HUES48 (cell line): ENCODE measurements around the gene SLC9A1.

ENCODE experiments used
- H3K27ac ChIP-seq: one replicate; pipeline ENCODE4 v1.7.0; 2013; ENCODE audit warnings: low read depth, low read length, inconsistent platforms
- H3K27me3 ChIP-seq: 2 replicates; pipeline ENCODE4 v1.6.1; 2013; ENCODE audit warnings: mild to moderate bottlenecking, low read length; ENCODE audit not compliant: control insufficient read depth, insufficient read depth
- H3K36me3 ChIP-seq: 2 replicates; pipeline ENCODE4 v1.6.1; 2013; ENCODE audit warnings: low read length; ENCODE audit not compliant: control insufficient read depth, insufficient read depth
- H3K4me1 ChIP-seq: 2 replicates; pipeline ENCODE4 v1.6.1; 2013; ENCODE audit warnings: mild to moderate bottlenecking, low read length; ENCODE audit not compliant: control insufficient read depth, insufficient read depth
- H3K4me3 ChIP-seq: 2 replicates; pipeline ENCODE4 v1.5.1; 2013; ENCODE audit warnings: mild to moderate bottlenecking, low read depth, low read length
- H3K9ac ChIP-seq: 2 replicates; pipeline ENCODE4 v1.6.1; 2013; ENCODE audit warnings: mild to moderate bottlenecking, low read depth, low read length, moderate library complexity
- H3K9me3 ChIP-seq: 2 replicates; pipeline ENCODE4 v1.6.1; 2013; ENCODE audit warnings: low read length; ENCODE audit not compliant: control insufficient read depth, insufficient read depth

Gene SLC9A1

GRCh38 chr1:27070390-27071048 lies 84.4 kb downstream of the SLC9A1 start:
- no peak overlapping the region for H3K4me3 ChIP-seq
- no peaks in the 10 kb centered on the region for H3K9me3 ChIP-seq
- no peaks in the 10 kb centered on the region for H3K36me3 ChIP-seq
- H3K27ac ChIP-seq: no peak overlapping the region
- H3K27me3 ChIP-seq: no peaks in the 10 kb centered on the region
- no peak overlapping the region for H3K9ac ChIP-seq
- no peaks in the 10 kb centered on the region; the same call in 1 of the 2 replicates for H3K4me1 ChIP-seq

DNA sequence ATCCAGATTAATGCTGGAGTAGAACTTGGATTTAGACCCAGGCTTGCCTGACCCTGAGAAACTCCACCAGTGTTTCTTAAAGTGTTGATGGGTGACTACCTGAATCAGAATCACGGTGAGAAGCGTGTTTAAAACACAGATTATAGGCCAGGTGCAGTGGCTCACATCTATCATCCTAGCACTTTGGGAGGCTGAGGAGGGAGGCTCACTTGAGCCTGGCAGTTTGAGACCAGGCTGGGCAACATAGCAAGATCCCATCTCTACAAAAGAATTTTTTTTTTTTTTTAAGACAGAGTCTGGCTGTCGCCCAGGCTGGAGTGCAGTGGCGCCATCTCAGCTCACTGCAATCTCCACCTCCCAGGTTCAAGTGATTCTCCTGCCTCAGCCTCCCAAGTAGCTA lies 86.0 kb downstream of the SLC9A1 start:
- H3K9me3 ChIP-seq: no peaks in the 10 kb centered on the region
- H3K27me3 ChIP-seq: no peaks in the 10 kb centered on the region
- H3K9ac ChIP-seq: no peak overlapping the region
- no peak overlapping the region for H3K4me3 ChIP-seq
- H3K4me1 ChIP-seq: no peaks in the 10 kb centered on the region; the same call in 1 of the 2 replicates
- H3K27ac ChIP-seq: no peak overlapping the region
- H3K36me3 ChIP-seq: no peaks in the 10 kb centered on the region

DNA sequence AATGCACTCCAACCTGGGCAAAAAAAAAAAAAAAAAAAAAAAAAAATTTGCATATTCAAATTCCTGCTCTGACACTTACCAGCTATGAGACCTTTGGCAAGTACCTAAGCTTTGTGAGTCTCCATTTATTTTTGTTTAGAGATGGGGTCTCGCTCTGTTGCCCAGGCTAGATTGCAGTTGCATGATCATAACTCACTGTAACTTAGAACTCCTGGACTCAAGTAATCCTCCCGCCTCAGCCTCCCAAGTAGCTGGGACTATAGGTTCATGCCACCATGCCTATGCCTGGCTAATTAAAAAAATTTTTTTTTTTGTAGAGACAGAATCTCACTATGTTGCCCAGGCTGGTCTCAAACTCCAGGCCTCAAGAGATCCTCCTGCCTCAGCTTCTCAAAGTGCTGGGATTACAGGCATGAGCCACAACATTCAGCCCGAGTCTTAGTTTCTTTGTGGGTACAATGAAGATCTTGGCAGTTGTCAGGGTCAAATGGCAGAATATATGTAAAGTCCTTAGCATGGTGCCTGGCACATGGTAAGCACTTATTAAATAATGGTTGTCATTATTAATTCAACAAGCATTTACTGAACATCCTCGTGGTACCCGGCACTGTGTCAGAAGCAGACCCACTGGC lies 88.8 kb downstream of the SLC9A1 start:
- Histone ChIP-seq H3K27ac (no peak overlapping the region), H3K9me3 (no peaks in the 10 kb centered on the region), H3K9ac (no peak overlapping the region), H3K4me3 (no peak overlapping the region), H3K4me1 (no peaks in the 10 kb centered on the region; the same call in 1 of the 2 replicates), H3K36me3 (no peaks in the 10 kb centered on the region), H3K27me3 (no peaks in the 10 kb centered on the region)

- Histone ChIP-seq H3K9me3 (no peaks in the 10 kb centered on the region), H3K27me3 (no peaks in the 10 kb centered on the region), H3K4me3 (no peak overlapping the region), H3K4me1 (peaks cover 30% of the 10 kb centered on the region), H3K36me3 (no peaks in the 10 kb centered on the region), H3K9ac (no peak overlapping the region), H3K27ac (no peak overlapping the region)
These were observed 94.0 kb downstream of the SLC9A1 start for GRCh38 chr1:27060891-27061290.

DNA sequence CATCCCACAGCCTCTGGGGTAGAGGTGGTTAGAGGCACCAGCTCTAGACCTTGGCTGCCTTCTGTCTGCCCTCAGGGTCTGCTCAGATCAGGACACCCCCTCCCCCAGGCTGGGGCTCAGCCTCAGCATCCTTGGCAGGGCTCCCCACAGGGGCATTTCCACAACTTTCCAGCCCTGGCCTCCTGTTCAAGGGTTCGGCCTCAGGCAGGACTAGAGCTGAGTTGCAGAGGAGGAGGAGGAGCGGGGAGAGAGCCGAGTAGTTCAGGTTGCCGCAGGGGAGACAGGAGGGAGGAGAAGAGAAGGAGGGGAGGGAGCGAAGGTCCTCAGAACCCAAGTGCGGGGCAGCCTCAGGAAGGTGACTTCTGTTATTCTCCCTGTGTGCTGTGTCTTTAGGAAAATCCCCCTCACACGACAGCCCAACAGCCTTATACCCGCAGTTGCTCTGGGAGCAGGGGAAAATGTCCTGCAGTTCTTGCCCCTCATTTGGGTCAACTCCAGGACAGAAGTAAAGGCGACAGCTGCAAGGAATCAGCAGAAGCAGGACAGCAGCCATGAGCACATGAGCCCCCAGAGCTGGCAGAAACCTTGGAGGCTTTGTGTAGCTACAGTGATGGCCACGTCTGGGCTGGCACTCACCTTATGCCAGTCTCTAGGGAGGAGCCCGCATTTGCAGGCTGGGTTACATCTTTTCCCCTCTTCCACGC lies 95.8 kb downstream of the SLC9A1 start:
- no peaks in the 10 kb centered on the region for H3K27me3 ChIP-seq
- H3K9me3 ChIP-seq: no peaks in the 10 kb centered on the region
- no peaks in the 10 kb centered on the region for H3K36me3 ChIP-seq
- H3K9ac ChIP-seq: peak overlapping the region; percentile 16; the same call in 1 of the 2 replicates
- H3K27ac ChIP-seq: peak overlapping the region; percentile 57
- peaks cover 30% of the 10 kb centered on the region for H3K4me1 ChIP-seq
- peak overlapping the region; percentile 23 for H3K4me3 ChIP-seq

- Histone ChIP-seq H3K27ac (peak overlapping the region; percentile 82), H3K4me3 (peak overlapping the region; percentile 18), H3K27me3 (no peaks in the 10 kb centered on the region), H3K36me3 (no peaks in the 10 kb centered on the region), H3K9ac (peak overlapping the region; percentile 53; the same call in 1 of the 2 replicates), H3K4me1 (peaks cover 30% of the 10 kb centered on the region), H3K9me3 (no peaks in the 10 kb centered on the region)
These were observed 96.9 kb downstream of the SLC9A1 start for GRCh38 chr1:27057801-27058625.

GRCh38 chr1:27057389-27057788 lies 97.5 kb downstream of the SLC9A1 start:
- Histone ChIP-seq H3K9me3 (no peaks in the 10 kb centered on the region), H3K4me3 (peak overlapping the region; percentile 18; the same call in 1 of the 2 replicates), H3K27me3 (no peaks in the 10 kb centered on the region), H3K4me1 (peaks cover 30% of the 10 kb centered on the region), H3K27ac (peak overlapping the region; percentile 82), H3K9ac (peak overlapping the region; percentile 53; the same call in 1 of the 2 replicates), H3K36me3 (no peaks in the 10 kb centered on the region)

- Histone ChIP-seq H3K4me1 (peaks cover 27% of the 10 kb centered on the region), H3K9ac (no peak overlapping the region), H3K4me3 (no peak overlapping the region), H3K36me3 (no peaks in the 10 kb centered on the region), H3K27me3 (no peaks in the 10 kb centered on the region), H3K9me3 (no peaks in the 10 kb centered on the region), H3K27ac (no peak overlapping the region)
These were observed 100.8 kb downstream of the SLC9A1 start for GRCh38 chr1:27053977-27054753.

DNA sequence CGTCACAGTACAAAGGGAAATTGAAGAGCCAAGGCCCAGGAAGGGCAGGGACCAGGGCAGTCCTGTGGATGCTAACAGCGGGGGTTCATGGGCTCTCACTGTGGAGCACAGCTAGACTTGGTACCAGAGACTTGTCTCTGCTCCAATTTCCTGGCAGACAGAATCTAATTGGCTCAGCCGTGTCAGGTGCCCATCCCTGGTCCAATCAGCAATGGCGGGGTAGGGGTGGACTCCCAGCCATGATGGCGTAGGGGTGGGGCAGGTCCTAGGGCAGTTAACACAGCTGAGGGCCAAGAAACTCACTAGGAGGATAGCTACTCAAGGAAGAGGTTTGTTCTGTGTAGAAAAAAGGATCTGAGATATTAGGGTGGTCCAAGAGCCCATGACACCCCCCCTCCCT lies 102.4 kb downstream of the SLC9A1 start:
- Histone ChIP-seq H3K9me3 (no peaks in the 10 kb centered on the region), H3K36me3 (no peaks in the 10 kb centered on the region), H3K4me1 (peaks cover 11% of the 10 kb centered on the region), H3K4me3 (no peak overlapping the region), H3K27me3 (no peaks in the 10 kb centered on the region), H3K27ac (no peak overlapping the region), H3K9ac (no peak overlapping the region)

DNA sequence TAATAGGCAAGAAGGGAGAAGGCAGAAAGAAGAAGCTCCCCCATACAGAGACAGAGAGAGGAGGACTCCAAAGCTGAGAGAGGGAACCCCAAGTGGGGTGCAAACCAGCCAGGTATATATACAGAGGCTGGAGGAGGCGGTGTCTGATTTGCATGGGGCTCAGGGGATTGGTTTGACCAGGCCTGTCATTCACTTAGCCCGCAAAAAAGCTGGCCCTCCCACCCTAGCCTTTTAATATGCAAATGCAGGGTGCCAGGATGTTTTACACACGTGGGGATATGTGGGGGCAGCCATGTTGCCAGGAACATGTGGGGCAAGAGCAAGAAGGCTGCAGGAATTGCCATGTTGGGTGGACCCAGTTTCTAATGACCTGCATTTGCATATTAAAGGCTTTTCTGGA lies 105.3 kb downstream of the SLC9A1 start:
- H3K9me3 ChIP-seq: no peaks in the 10 kb centered on the region
- no peaks in the 10 kb centered on the region for H3K27me3 ChIP-seq
- no peak overlapping the region for H3K9ac ChIP-seq
- H3K27ac ChIP-seq: no peak overlapping the region
- no peak overlapping the region for H3K4me3 ChIP-seq
- H3K4me1 ChIP-seq: peaks cover 17% of the 10 kb centered on the region
- no peaks in the 10 kb centered on the region for H3K36me3 ChIP-seq
